Glomerular visceral epithelial cell (primary cell): ENCODE data around the gene WDR37.

Experiments
- DNase-seq: peaks from one replicate; pipeline ENCODE4 v3.0.0-alpha.2; 2016; ENCODE audit errors: extremely low spot score

Gene WDR37

DNA sequence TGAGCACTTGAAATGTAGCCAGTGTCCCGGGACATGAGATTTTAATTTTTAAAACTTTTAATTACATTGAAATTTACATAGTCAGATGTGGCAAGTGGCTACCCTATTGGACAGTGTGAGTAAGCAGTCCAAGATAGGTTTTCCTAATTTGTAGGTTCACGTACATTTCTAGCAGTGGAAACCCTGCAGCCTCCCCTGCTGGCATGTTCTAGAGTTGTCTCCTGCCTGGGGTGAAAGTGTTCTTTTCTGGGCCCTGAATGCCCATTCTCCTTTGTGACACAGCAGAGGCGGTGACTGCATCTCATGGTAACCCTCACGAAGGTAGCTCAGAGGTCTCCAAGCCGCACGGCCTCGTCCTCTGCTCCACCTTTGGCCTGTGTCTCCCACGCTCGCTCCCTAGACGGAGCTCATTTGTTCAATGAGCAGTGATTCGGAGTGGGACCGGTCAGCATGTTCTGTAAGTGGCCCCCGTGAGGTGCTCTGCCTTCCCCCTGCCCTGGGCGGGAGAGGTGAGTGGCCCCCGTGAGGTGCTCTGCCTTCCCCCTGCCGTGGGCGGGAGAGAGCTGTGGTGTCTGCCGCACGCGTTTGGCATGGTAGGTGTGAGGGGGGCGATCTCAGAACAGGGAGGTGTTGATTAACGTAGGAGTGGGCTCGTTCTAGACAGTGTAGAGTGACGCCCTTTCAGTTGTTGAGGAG lies 18.0 kb downstream of the WDR37 start:
- no peak for DNase-seq

GRCh38 chr10:1074748-1075308 lies 18.6 kb downstream of the WDR37 start:
- DNase-seq, result no peak

DNA sequence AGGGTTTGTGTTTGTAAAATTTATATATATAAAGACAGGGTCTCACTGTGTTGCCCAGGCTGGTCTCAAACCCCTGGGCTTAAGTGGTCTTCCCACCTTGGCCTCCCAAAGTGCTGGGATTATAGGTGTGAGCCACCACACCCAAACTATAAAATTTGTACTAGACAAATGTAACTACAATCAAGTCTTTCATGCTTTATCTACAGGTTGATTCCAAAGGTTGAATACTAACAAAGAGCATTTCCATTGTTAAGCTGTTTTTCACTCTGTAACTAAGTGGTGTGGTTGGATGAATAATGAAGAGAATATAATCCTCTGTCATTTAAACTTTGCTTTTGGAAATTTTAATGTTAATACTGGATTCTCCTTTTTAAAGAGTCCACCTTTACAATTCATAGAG lies 22.5 kb downstream of the WDR37 start:
- DNase-seq, result no peak

GRCh38 chr10:1083581-1083980 lies 27.4 kb downstream of the WDR37 start:
- no peak for DNase-seq

- no peak for DNase-seq
Measured at GRCh38 chr10:1084011-1084950, 28.1 kb downstream of the WDR37 start.

- DNase-seq, result no peak
Measured at GRCh38 chr10:1085258-1085657, 29.1 kb downstream of the WDR37 start.

DNA sequence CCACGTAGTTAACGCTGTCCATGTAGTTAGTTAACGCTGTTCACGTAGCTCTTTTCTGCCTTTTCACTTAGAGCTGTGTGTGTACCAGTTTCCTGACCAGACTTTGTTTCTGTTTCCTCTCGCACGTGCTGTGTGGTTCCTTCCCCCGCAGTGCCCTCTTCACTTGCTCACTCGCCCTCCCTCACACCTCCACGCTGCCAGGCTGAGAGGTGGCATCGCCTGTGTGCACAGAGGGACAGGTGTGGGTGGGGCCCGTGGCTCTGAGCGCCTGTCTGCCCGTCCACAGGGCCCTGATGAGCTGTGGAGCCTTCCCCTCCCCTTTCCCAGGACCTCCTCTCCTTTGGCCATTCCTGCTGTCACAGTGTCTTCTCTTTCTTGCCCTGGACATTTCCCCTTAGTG lies 30.6 kb downstream of the WDR37 start:
- no peak for DNase-seq

DNA sequence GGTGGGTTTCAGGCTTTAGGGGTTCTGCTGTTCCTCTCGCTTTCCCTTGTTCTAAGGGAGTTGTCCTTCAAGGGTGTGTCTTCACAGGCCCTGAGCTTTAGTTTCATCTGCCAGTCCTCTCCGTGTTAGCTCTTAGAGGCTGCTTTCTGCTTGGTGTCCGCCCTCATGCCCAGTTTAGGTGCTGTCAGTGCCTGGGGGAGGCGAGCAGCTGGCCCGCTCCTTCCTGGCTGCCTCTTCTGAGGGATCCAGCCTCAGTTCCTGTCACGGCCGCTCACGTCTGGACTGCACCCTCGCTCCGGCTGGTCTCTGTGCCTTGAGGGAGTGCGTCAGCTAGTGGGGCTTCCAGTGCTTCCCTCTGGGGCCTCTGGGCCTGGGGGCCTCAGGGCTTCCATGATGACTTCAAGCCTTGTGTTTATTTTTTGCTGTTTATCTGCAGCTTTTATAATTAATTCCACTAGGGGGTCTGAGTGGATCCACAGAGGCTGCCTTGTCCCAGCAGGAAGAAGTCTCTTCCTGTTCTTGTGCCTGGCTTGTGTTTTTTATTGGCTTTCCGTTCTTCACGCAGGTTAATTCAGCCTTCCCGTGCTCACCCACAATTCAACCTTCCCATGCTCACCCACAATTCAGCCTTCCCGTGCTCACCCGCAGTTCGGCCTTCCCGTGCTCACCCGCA lies 33.0 kb downstream of the WDR37 start:
- DNase-seq, result no peak

DNA sequence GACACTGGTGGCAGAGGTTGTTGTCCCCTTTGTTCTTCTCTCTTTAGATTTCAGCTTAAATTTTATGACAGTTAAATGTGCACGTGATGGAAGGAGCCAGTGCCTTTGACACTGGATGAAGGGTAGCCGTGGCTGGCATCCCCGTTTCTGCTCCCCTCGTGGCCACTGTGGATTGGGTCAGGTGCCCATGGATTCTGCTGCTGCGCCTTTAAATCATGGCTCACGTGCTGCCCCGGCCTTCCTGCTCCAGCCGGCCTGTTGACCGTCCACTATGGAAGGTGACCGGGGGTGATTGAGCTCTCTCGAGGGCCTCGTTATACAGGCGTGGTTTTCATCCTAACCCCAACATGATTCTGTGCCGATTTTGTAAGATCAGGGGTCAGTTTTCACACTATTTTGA lies 34.5 kb downstream of the WDR37 start:
- no peak for DNase-seq

GRCh38 chr10:1093696-1094095 lies 37.5 kb downstream of the WDR37 start:
- no peak for DNase-seq

DNA sequence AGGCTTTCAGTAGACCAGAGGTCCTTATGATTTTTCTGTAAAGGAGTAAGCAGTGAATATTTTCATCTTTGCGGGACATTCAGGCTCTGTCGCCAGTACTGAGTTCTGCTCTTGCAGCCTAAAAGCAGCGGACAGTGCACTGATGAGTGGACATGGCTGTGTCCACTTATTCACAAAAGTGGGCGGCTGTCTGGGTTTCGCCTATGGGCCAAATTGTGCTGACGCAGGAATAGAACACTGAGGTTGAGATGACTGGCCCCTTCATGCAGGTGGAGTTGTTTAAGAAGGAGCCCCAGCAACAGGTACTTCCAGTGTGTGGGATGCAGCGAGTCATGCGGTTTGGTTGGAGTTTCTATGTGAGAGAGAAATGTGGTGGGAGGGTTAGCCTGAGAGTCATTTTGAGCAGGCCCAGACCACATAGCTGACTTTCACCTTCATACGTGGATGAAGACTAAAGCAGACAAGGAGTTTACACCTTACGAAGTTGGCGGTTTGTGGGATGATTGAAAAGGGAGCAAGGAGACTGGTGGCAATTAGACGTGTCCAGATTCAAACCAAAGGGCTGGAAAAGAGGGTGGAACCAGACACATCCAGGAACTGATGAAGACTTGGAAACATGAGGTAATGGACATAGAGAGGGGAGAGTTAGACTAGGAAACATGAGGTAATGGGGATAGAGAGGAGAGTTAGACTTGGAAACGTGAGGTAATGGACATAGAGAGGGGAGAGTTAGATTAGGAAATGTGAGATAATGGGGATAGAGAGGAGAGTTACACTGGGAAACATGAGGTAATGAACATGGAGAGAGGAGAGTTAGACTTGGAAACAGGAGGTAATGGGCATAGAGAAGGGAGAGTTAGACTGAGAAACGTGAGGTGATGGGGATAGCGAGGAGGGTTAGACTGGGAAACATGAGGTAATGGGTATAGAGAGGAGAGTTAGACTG lies 38.2 kb downstream of the WDR37 start:
- DNase-seq, result no peak

DNA sequence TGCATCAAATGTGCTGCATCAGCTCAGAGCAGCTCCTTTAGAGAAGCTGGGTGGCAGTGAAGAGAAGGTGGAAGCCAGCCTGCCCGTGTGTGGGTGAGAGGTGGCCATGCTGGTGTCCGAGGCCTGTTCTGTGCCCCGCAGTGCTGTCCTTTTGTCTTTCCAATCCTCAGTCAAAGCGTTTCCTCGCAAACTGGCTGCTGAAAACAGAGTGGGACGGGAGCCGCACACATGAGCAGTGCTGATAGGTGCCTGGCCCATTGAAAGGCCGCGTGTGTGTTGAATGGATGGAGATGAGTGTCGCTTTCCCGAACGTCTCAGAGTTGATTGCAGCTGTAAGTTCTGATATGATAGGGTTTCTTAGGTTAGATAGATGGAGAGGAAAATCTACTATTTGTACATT lies 39.3 kb downstream of the WDR37 start:
- no peak for DNase-seq

DNA sequence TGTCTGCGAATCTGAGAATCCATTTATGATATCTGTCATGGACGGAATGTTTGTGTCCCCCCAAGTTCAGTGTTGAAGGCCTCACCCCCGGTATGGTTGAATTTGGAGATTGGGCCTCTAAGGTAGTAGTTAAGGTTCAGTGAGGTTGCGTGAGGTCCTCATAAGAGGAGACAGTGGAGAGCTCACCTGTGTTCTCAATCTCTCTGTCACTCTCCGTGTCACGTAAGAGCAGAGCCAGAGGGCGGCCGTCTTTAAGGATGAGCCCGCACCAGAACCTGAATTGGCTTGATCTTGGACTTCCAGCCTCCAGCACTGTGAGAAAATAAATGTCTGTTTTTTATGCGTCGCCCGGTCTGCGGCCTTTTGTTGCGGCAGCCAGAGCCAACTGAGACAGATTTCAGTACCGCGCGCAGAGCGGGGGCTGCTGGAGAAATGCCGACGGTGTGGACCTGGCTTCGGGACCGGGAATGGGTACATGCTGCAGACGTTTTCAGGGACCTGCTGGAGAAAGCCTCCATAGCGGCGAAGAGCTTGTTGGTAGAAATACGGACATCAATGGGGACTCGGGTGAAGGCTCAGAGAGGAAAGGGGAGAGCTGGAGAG lies 40.2 kb downstream of the WDR37 start:
- no peak for DNase-seq

GRCh38 chr10:1097436-1097835 lies 41.3 kb downstream of the WDR37 start:
- DNase-seq, result no peak

- no peak for DNase-seq
Measured at GRCh38 chr10:1100143-1100542, 44.0 kb downstream of the WDR37 start.

GRCh38 chr10:1100691-1101368 lies 44.6 kb downstream of the WDR37 start:
- no peak for DNase-seq

DNA sequence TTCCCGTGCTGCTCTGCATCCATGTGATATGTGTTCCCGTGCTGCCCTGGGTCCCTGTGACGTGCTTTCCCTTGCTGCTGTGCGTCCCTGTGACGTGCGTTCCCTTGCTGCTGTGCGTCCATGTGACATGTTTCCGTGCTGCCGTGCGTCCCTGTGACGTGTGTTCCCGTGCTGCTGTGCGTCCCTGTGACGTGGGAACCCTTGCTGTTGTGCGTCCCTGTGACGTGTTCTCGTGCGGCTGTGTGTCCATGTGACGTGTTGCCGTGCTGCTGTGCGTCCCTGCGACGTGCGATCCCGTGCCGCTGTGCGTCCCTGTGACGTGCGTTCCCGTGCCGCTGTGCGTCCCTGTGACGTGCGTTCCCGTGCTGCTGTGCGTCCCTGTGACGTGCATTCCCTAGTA lies 45.8 kb downstream of the WDR37 start:
- no peak for DNase-seq

DNA sequence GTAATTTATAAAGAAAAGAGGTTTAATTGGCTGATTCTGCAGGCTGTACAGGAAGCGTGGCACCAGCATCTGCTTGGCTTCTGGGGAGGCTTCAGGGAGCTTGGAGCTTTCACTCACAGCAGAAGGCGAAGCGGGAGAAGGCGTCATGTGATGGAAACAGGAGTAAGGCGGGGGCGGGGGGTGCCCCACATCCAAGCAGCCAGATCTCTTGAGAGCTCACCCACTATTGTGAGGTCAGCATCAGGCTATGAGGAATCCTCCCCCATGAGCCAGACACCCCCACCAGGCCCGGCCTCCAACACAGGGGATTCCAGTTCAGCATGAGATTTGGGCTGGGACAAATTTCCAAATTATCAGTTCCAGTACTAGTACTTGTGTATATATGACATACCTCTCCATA lies 46.2 kb downstream of the WDR37 start:
- no peak for DNase-seq

GRCh38 chr10:1102831-1103230 lies 46.6 kb downstream of the WDR37 start:
- no peak for DNase-seq

DNA sequence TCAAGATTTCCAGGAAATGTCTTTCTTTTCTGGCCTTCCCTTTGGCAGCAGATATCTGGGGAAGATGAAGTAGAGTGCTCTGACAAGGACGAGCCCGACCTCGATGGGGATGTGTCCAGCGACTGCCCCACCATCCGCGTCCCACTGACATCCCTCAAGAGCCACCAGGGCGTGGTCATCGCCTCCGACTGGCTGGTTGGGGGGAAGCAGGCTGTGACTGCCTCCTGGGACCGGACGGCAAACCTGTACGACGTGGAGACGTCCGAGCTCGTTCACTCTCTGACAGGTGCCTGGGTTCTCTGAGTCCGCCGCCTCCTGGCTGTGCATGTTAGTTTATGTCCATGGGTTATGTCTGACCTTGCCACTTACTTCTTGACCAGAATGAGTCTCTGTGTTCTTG lies 47.4 kb downstream of the WDR37 start:
- no peak for DNase-seq
